GM12872 (cell line): ENCODE data around the gene ARHGAP6.
A peak's percentile ranks its signal among the peaks of the same experiment; 100 is the strongest.

Experiments
- TF ChIP-seq, protein P1 (sequence below): IDR thresholded peaks from 3 replicates; pipeline ENCODE4 v1.5.1; 2011; ENCODE audit warnings: low read depth, mild to moderate bottlenecking, low read length, moderate library complexity; ENCODE audit not compliant: insufficient read depth

The ARHGAP6 gene

DNA sequence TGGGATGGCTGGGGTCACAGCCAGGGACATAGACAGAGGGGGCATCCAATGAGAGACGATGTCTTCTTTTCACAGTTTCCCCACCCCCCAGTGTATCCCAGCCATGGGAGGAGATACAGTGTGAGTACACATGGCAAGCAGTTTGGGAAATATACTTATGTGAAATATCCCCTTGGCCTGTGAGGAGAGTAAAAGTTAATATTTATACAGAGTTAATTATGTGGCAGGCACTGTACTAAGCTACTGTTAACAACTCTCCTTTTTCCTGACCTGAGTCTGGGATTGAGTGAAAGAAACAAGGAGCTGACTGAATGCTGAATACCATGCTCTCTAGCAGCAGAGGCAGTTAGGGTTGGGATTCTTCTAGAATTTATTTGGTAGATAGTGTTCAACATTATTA is 519.3 kb downstream of the ARHGAP6 start:
- TF ChIP-seq, protein P1, sequence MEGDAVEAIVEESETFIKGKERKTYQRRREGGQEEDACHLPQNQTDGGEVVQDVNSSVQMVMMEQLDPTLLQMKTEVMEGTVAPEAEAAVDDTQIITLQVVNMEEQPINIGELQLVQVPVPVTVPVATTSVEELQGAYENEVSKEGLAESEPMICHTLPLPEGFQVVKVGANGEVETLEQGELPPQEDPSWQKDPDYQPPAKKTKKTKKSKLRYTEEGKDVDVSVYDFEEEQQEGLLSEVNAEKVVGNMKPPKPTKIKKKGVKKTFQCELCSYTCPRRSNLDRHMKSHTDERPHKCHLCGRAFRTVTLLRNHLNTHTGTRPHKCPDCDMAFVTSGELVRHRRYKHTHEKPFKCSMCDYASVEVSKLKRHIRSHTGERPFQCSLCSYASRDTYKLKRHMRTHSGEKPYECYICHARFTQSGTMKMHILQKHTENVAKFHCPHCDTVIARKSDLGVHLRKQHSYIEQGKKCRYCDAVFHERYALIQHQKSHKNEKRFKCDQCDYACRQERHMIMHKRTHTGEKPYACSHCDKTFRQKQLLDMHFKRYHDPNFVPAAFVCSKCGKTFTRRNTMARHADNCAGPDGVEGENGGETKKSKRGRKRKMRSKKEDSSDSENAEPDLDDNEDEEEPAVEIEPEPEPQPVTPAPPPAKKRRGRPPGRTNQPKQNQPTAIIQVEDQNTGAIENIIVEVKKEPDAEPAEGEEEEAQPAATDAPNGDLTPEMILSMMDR, result no peak

DNA sequence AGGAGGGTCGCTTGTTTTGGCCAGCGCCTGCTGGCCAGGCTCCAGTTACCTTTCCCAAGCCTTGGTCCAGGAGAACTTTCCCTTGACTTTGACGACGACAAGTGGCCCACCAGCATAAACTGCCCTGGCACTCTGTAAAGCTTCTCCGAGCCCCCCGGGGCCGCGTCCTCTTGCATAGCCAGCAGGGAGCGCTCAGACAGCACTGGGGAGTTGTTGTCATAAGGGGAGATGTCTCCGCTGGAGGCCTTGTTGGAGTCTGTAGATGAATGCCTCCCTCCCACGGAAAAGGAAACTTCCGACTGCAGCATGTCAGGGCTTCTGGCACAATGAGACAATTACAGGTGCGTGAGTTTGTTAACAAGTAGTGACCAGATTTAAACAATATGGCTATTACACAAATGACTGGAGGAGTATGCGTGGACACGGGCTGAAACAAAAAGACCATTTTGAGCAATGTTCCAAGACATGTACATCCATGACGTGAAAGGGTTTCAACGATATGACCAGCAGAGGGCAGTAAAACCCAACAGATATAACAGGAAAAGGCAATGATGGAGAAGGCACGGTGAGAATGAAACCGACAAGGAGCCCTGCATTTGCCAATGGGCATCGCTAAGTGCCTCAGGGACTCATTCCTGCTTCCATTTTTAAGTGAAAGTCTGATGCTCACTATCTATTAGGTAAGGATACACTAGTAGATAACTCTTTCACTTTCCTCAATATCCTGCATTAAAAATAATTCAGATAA is 521.6 kb downstream of the ARHGAP6 start:
- TF ChIP-seq, protein P1, result peak; percentile 44; the same call in 2 of the 3 replicates

DNA sequence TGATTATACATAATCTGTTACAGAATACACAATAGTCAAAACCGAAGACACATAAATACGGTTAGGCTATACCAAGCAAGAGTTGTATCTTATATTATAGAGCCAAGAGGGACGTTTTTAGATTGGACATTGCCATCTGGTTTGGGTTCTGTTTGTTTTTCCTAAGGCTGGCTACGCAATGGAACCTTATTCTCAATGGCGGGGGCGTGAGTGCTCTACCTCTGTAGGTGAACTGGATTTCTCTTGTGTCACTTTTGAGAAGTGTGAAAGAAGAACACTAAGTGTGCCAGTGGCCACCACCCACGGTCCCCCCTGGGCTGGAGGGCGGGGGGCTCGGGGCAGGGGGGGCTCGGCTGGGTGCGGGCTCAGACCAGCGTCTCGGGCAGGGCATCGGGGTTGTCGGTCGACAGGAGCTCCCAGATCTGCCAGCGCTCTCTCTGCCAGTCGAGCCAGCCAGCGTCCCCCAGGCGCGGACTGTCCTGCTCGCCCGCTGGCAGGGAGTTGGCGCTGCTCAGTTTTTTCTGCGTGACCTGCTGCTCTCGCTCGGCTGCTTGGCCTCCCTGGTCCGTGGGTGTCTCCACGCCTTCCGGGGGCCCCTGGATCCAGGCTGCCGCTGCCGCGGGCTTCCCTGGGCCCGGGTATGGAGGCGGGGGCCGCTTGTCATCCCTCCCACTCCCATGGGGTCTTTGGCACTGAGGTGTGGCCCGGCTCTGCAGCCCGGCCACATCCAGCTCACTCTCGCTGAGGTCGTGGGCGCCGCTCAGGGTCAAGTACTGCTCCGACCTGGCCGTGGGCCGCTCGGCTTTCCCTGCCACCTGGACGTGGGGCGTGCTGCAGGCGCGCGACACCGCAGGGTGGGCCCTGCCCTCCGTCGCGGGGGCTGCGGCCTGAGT is 527.0 kb downstream of the ARHGAP6 start:
- TF ChIP-seq, protein P1, result no peak

DNA sequence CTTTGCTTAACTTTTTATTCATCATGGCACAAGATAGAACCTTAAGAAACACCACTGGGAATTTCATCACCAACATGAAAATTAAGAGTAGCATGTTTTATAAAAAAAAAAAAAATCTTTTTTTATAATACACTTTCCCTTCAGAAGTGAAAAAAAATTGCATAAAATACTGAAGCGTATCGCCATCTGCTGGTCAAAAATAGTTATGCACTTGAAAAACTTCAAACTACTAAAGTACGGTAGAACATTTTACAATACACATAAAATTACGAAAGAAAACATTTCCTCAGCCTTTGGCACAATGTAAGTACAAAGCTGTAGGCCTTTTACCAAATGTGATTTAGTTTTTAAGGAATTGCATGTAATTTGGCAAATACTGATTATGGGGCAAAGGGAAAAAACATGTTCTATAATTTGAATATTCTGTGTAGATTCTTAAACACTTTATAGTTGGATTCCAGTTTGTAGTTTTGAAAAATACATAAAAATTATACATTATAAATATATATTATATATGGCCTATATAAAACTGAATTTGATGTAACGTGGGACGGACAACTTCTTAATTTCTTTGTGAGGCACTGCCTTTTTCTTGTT is 528.1 kb downstream of the ARHGAP6 start:
- TF ChIP-seq, protein P1, result 0 out of 3 replicates have a peak, but pooled peaks have one; percentile 37

DNA sequence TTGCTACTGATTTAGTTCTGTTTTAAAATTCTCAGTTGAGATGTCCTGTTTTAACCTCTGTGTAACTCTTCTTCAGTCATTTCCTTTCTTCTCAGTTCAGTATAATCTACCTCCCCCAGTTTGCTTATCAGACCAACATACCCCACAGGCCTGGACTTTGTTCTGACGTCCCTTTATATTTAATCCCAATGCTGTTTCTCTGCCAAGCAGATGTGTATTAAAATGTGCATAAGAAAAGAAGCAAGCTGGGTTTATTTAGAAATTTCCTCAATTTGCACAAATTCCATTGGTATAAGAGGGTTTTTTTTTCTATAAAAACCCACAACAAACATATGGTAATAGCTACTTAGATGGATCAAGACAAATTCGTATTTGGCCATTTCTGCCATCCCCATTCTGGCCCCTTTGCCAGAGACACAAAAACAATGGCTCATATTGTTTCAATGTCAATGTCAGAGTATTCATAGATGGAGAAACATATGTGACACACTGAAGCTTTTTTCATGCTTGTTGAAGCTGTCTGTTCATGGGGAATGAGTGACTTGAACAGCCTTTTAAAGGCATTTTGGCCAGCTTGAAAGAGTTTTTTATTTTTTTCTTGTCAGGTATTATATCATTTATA is 530.0 kb downstream of the ARHGAP6 start:
- TF ChIP-seq, protein P1, result no peak

DNA sequence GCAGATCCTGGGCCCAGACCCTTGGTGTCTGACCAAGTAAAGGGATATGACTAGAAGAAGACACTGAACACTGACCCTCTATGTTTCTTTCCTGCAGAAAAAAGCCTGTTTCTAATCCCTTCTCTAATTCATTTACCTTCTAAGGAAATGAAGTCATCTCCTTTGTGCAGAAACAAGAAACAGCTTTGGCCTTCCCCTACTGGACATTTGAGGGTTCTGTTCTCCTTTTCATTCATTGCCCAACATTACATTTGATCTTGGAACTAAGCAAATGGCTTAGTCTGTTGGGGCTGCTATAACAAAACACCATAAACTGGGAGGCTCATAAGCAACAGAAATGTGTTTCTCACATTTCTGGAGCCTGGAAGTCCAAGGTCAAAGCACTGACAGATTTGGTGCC is 534.6 kb downstream of the ARHGAP6 start:
- TF ChIP-seq, protein P1, result no peak

DNA sequence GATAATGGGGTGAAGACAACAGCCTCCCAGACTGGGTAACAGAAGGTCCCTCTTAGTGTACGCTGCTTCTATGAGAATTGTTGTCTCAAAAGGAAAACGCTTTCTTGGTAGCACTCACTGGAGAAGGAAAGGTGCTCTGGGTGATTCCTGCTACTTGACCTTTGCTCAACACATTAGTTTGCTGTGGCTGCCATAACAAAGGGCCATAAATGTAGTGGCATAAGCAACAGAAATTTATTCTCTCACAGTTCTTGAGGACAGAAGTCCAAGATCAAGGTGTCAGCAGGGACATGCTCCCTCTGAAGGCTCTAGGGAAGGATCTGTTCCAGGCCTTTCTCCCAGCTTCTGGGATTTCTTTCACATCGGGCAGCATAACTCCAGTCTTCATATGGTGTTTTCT is 535.6 kb downstream of the ARHGAP6 start:
- TF ChIP-seq, protein P1, result no peak
